SU-DHL-6 (cell line): ENCODE data around the gene RABEP1.

Source experiments
- CTCF ChIP-seq: fragments of 200-600 bp; sonication (generic); IDR thresholded peaks from one replicate; pipeline ENCODE4 v1.5.1; 2017; ENCODE audit warnings: antibody characterized with exemption, mild to moderate bottlenecking, low read length, moderate library complexity; ENCODE audit not compliant: insufficient read depth, poor library complexity, severe bottlenecking
- EZH2phosphoT487 ChIP-seq: fragments of 200-600 bp; sonication (generic), shearing (Covaris generic); conservative IDR thresholded peaks from 2 replicates; pipeline ENCODE4 v1.6.1; 2018; ENCODE audit warnings: mild to moderate bottlenecking, antibody characterized with exemption, low read length, moderate library complexity, mixed read lengths

DNA sequence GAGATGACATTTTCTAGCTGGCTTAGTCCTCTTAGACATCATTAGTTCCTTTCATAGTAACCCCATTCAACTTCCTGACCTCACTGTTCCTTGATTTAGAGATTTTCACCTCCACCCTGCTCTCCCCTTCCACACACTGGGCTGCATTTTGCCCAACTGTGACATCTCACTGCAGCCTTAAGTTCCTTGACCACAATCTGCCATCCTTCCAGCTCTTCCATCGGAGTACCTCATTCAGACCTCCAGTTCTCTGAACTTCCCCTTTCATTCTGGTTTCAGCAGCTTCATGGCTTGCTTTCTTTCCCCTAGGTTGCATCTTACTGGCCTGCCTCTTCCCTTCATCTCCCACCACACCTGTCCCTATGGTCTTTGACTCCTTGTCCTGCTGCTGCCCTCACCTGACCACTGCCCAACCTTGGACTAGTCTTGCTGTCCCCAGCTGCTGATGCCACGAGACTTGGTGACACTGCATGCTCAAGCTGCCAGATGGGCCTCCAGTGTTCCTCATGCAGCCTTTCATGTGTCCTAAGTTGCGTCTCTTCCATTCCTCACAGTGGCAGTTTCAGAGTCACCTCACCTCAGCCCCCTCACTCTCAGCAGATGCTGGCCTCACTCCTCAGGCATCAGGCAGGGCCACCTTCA lies 96.6 kb downstream of the RABEP1 start:
- TF ChIP-seq CTCF (no peak), EZH2phosphoT487 (no peak)
